B cell (primary cell): ENCODE data around the gene SNRPF. TPM values are rescaled to one million over a fixed set of nuclear protein-coding genes. Genes with fewer than 3 reads are reported as not detected.

Source experiments
- ATAC-seq: fragments of 200-7000 bp; cut with Tn5 transposase; one replicate; pipeline ENCODE4 v1.10.0; 2021; ENCODE audit warnings: low read depth, mild to moderate bottlenecking, moderate number of reproducible peaks, moderate library complexity
- CTCF ChIA-PET: fragments of 350-600 bp; sonication (Branson Sonifier 250); formaldehyde crosslinking; loops from one replicate; lab custom pipeline; 2021; ENCODE audit warnings: antibody characterized with exemption, inconsistent platforms; lab: Charles Lee
- POLR2A ChIA-PET: fragments of 350-600 bp; sonication (Branson Sonifier 250); formaldehyde crosslinking; loops from one replicate; lab custom pipeline; 2021; ENCODE audit warnings: antibody characterized with exemption; lab: Charles Lee
- DNase-seq: peaks from one replicate; pipeline ENCODE4 v3.0.0; 2013
- H2AFZ ChIP-seq: 2 replicates; pipeline ENCODE4 v1.6.1; 2012; ENCODE audit warnings: mild to moderate bottlenecking, low read depth, low read length; ENCODE audit not compliant: insufficient read depth, poor library complexity, severe bottlenecking
- H3K27ac ChIP-seq, 2 donors: 1 replicate in 1 of 2; 2 replicates in 1 of 2; pipeline ENCODE4 v1.5.1; 2012 to 2013; ENCODE audit warnings: low read length in 2 of 2, mild to moderate bottlenecking in 2 of 2, moderate library complexity in 1 of 2
- H3K27me3 ChIP-seq, 4 experiments: fragments of 200-600 bp in 1 of 4; sonication (generic) in 1 of 4; replicated peaks in 1 of 4; 1 replicate in 2 of 4; 2 replicates in 2 of 4; pipeline versions ENCODE4 v1.6.1 to v1.7.0; 2013 to 2016; ENCODE audit warnings: low read length in 3 of 4, mild to moderate bottlenecking in 2 of 4, mixed read lengths in 1 of 4, moderate library complexity in 1 of 4; ENCODE audit not compliant: insufficient read depth in 4 of 4, control insufficient read depth in 3 of 4; ENCODE audit errors: control extremely low read depth in 1 of 4
- H3K36me3 ChIP-seq, 2 experiments: replicated peaks in 1 of 2; 1 replicate in 1 of 2; 2 replicates in 1 of 2; pipeline versions ENCODE4 v1.6.1 to v1.7.1; 2013; ENCODE audit warnings: low read length in 1 of 2; ENCODE audit not compliant: insufficient read depth in 2 of 2, control insufficient read depth in 1 of 2; ENCODE audit errors: control extremely low read depth in 1 of 2, extremely low read depth in 1 of 2
- H3K4me1 ChIP-seq, 2 donors: fragments of 200-600 bp in 1 of 2; sonication (generic) in 1 of 2; 1 replicate in 1 of 2; 2 replicates in 1 of 2; pipeline versions ENCODE4 v1.5.1 to v1.6.1; 2013 to 2017; ENCODE audit warnings: low read length in 2 of 2; ENCODE audit not compliant: control insufficient read depth in 2 of 2, insufficient read depth in 2 of 2
- H3K4me2 ChIP-seq: replicated peaks from 2 replicates; pipeline ENCODE3; 2012; ENCODE audit warnings: mild to moderate bottlenecking, low read depth, low read length; ENCODE audit not compliant: poor library complexity, severe bottlenecking
- H3K4me3 ChIP-seq, 5 experiments: fragments of 200-600 bp in 1 of 5; sonication (generic) in 1 of 5; 1 replicate in 3 of 5; 2 replicates in 2 of 5; pipeline versions ENCODE4 v1.5.1 to v1.7.0; 2011 to 2016; ENCODE audit warnings: low read length in 4 of 5, mild to moderate bottlenecking in 4 of 5, low read depth in 2 of 5, control low read depth in 1 of 5, moderate library complexity in 1 of 5; ENCODE audit not compliant: insufficient read depth in 1 of 5; ENCODE audit errors: control extremely low read depth in 1 of 5, extremely low read depth in 1 of 5
- H3K79me2 ChIP-seq: fragments of 200-600 bp; sonication (generic); one replicate; pipeline ENCODE4 v1.6.0; 2016; ENCODE audit warnings: low read length; ENCODE audit not compliant: control insufficient read depth, insufficient read depth
- H3K9ac ChIP-seq: fragments of 200-600 bp; sonication (generic); 2 replicates; pipeline ENCODE4 v1.6.1; 2017; ENCODE audit warnings: mild to moderate bottlenecking, low read length, moderate library complexity
- H3K9me3 ChIP-seq, 3 donors: one replicate each; pipeline versions ENCODE4 v1.6.1 to v1.7.1; 2013; ENCODE audit warnings: low read length in 2 of 3; ENCODE audit not compliant: control insufficient read depth in 2 of 3, insufficient read depth in 1 of 3; ENCODE audit errors: control extremely low read depth in 1 of 3
- H4K20me1 ChIP-seq: 2 replicates; pipeline ENCODE4 v1.6.0; 2012; ENCODE audit warnings: mild to moderate bottlenecking, low read length; ENCODE audit not compliant: insufficient read depth, control insufficient read depth, poor library complexity, severe bottlenecking
- H3K27ac Mint-ChIP-seq: one replicate; pipeline ENCODE4 v1.8.0; 2021; ENCODE audit warnings: mixed read lengths
- H3K27me3 Mint-ChIP-seq: one replicate; pipeline ENCODE4 v1.8.0; 2021; ENCODE audit warnings: mixed read lengths
- H3K4me1 Mint-ChIP-seq: one replicate; pipeline ENCODE4 v1.8.0; 2021; ENCODE audit warnings: mixed read lengths
- H3K4me3 Mint-ChIP-seq: one replicate; pipeline ENCODE4 v1.8.0; 2021; ENCODE audit warnings: mixed read lengths
- H3K9me3 Mint-ChIP-seq: one replicate; pipeline ENCODE4 v1.8.0; 2022; ENCODE audit warnings: mixed read lengths; ENCODE audit not compliant: insufficient read depth
- CTCF ChIP-seq: fragments of 200-600 bp; IDR thresholded peaks from one replicate; pipeline ENCODE4 v1.8.0; 2022; ENCODE audit warnings: antibody characterized with exemption, mild to moderate bottlenecking
- EZH2 ChIP-seq: IDR thresholded peaks from 2 replicates; pipeline ENCODE4 v1.6.1; 2012; ENCODE audit warnings: borderline replicate concordance, low read depth, mild to moderate bottlenecking, moderate library complexity, low read length; ENCODE audit not compliant: insufficient read depth, poor library complexity, severe bottlenecking
- WGBS: methylation state at CpG from one replicate; pipeline ENCODE4 v1.1.5; 2013; ENCODE audit warnings: missing lambda C conversion rate; ENCODE audit not compliant: insufficient coverage; 5-methylcytosine and 5-hydroxymethylcytosine counted together
- intact Hi-C: fragments of 100-400 bp; cut with micrococcal nuclease; formaldehyde crosslinking; loops from one replicate; pipeline ENCODE4 v1.10.0; 2022
- polyA plus RNA-seq: library from polyadenylated mRNA; depleted of rRNA; stranded (reverse); fragments of >200 nt; gene quantifications from 2 replicates; pipeline ENCODE4 v1.2.3, GENCODE V29; 2012
- total RNA-seq, 2 donors: library from RNA; stranded (reverse); fragments of 120-200 nt in 1 of 2; gene quantifications; 1 replicate in 1 of 2; 2 replicates in 1 of 2; pipeline versions ENCODE4 v1.2.3 to v1.2.4, GENCODE V29; 2013 to 2022

SNRPF gene
- total and polyA plus RNA-seq, 2 donors (not counting 1 experiment from before 2014, with no cell fraction given) = 10.5 to 23.8 TPM

GRCh38 chr12:95836630-95837239 is 22.0 kb upstream of the SNRPF start:
- Histone ChIP-seq H3K79me2 (no peaks in the 10 kb centered on the region), H3K36me3 (no peaks in the 10 kb centered on the region), H4K20me1 (no peaks in the 10 kb centered on the region), H3K9ac (no peak overlapping the region), H3K4me1 (no peaks in the 10 kb centered on the region), H3K4me2 (no peak overlapping the region), H3K4me3 (no peak overlapping the region), H2AFZ (no peak overlapping the region), H3K9me3 (no peaks in the 10 kb centered on the region), H3K27me3 (peaks cover 0 to 6% (median 2%) of the 10 kb centered on the region in 4 experiments), H3K27ac (no peak overlapping the region)
- Mint-ChIP-seq H3K27ac (no peak overlapping the region), H3K4me3 (no peak overlapping the region), H3K9me3 (no peaks in the 10 kb centered on the region), H3K4me1 (peaks cover 2% of the 10 kb centered on the region), H3K27me3 (peaks cover 31% of the 10 kb centered on the region)
- 25% methylated on average over 1 of the region's 1 CpG for WGBS
- DNase-seq = no peak
- ChIA-PET POLR2A (no interaction called here), CTCF (no interaction called here)
- TF ChIP-seq EZH2 (no peak), CTCF (no peak)
- intact Hi-C loops = no loop called here
- no peak for ATAC-seq

- Mint-ChIP-seq H3K9me3 (no peaks in the 10 kb centered on the region), H3K27me3 (peaks cover 28% of the 10 kb centered on the region), H3K4me1 (peaks cover 2% of the 10 kb centered on the region), H3K4me3 (no peak overlapping the region), H3K27ac (no peak overlapping the region)
- Histone ChIP-seq H3K27me3 (peaks cover 0 to 6% (median 2%) of the 10 kb centered on the region in 4 experiments), H3K9me3 (no peaks in the 10 kb centered on the region), H3K4me2 (no peak overlapping the region), H3K9ac (no peak overlapping the region), H2AFZ (peak overlapping the region; percentile 30), H3K36me3 (no peaks in the 10 kb centered on the region), H3K4me1 (no peaks in the 10 kb centered on the region), H4K20me1 (no peaks in the 10 kb centered on the region), H3K4me3 (no peak overlapping the region), H3K79me2 (no peaks in the 10 kb centered on the region), H3K27ac (no peak overlapping the region)
- ChIA-PET CTCF (no interaction called here), POLR2A (no interaction called here)
- 84% methylated on average over 7 of the region's 10 CpGs for WGBS
- intact Hi-C loops = no loop called here
- ATAC-seq = no peak
- no peak for DNase-seq
- TF ChIP-seq EZH2 (no peak), CTCF (no peak)
Observed at GRCh38 chr12:95837240-95838038, 21.3 kb upstream of the SNRPF start.
